A549 treated with AZD9567 at 1 μM for 4 hours (cell line): Measurements from ENCODE around the gene HEATR9. TPM values are rescaled to one million over a fixed set of nuclear protein-coding genes. Genes with fewer than 3 reads are reported as not detected.

Source experiments
- total RNA-seq: library from RNA; stranded (reverse); fragments of 200-300 nt; extraction: Qiagen RNA extraction; gene quantifications from 5 replicates; pipeline ENCODE4 v1.2.3, GENCODE V29; 2022; ENCODE audit not compliant: insufficient read depth

HEATR9 gene, protein sequence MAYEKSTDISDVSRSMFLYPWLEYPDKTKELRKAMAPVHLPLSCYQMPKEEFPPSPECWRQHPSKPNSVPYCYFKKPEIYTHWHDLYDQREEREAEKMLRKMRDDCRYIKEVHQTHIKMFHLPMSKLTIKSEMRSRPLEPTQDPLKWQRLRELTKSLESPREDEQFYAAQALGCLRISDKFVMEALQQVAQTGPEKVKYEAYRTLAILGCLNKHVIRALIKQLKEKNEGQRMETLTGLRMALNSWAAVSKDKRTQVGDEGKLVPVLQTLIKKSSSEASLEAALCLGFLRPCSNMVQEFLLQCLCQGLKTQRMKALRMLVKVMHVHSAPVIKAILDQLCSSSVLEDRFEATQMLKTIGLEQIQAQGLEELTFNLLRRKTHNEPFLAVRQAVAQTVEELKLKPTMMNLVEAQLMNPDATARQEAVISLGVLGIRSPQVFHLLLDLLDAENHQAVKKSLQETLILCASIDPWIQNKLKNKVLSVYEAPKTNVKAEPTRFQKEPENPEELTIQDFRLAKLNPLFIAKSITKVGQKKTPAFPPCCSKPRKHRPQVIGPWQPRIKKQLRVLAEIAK
- total RNA-seq, result not detected in 5 replicates

DNA sequence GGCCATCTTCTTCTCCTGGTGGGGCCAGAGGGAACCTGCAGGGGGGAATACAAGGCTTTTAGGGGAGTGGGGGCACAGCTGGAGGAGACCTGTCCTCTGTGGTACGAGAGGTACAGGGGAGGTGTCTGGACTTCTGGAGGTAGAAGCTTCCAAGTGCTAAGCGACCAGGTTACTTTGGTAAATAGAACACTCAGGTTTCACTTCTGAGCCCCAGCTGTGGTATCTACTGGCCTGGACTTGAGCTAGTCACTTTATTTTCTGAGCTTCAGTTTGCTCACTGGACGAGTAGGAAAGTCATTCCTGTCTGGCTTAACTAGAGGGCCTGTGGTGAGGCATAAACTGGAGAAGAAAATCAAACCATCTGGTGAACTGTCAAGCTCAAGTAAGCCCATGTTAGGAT, at the start of gene HEATR9:
TSS of gene HEATR9 (minus strand) at position 155 of the 400 bp plus-strand sequence. CDS start at position 6, 149 bp downstream.

DNA sequence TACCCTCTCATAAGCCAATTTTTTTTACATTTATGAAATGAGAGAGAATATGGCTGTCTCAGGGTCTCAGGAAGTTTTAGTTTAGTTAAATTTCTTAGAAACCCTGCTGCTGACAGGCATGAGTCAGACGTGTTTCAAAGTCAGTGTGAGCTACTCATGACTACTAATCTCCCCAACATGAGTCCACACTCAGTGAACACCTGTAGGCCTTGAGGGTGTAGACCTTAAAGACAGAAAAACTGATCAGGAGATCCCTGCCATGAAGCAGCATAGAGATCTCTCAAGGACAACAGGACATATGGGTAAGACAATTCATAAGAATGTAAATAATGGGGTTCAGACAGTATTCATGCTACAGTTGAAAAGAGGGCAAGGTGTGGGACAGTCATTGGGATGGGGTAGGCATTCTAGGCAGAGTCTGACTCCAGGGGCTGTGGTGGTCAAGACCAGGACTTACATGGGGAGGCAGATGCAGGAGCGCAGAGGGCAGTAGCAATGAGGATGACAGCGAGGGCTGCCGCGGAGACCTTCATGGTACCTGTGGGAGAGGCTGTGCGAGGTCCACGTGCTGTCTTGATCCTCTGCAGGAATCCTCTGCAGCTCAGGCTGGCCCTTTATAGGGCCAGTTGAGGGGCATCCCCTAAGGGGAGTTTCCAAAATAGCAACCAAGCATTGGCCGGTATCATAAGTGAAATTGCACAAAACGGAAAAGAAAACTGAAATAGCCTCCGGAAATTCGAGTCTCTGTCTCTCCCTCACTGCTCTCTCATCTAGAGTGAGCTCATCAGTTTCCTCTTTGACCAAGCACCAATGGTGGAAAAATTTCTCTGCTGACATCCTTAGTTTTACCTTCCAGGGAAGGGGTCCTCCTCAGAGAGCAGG, 11.3 kb upstream of the HEATR9 start, which contains the start of gene CCL5:
TSS of gene CCL5 (minus strand) at position 588 of the 882 bp plus-strand sequence.

DNA sequence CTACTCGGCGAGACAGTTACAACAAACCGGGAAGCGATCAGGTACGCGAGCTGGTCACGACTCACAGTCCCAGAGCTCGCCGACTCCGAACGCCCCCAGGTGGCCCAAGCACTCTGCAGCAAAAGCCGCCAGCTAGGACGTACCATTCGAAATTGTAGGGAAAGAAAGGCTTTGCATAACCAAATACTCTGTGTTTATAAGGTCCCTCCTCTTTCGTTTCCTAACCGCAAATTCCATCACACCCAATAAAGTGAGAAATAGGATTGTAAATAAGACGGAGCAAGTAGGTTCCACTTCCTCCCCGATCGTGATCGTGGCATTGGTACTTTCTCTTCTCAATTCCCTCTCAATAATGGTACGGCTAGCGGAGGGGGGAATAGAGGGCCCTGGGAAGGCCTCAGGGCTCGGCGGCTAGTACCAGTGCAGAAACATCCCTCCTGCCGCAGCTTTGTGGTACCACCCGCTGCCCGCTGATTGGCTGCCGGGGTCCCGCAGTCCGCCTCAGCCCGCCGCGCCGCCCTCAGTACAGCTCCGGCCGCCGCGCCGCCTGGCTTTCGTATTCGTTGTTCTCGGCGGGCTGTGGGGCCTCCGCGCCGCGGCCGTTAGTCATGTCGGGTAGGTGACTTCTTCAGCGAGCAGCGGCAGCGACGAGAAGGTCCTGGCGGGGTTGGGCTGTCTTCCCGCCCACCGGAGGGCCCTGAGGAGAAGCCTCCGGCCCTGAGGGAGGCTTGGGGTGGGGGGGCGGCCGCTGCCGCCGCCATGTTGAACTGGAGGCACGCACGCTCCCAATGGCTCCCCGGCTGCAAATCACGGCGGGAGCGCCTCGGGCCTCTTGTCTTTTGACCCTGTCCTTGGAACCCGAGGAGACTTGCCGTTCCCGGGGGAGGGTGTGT, 59.5 kb downstream of the HEATR9 start, which contains the start of gene TAF15:
TSS of gene TAF15 (plus strand) at position 523 of the 893 bp plus-strand sequence. CDS start at position 609, 86 bp downstream.

Other genes starting within 250 kb of the HEATR9 start
- 0.08 to 0.15 TPM (median 0.11 TPM) in 4 of 5 replicates, not detected in the other for gene RASL10B, start 137.3 kb downstream of the HEATR9 start, total RNA-seq
- gene GAS2L2, start 115.7 kb downstream of the HEATR9 start, total RNA-seq, result 0.05 to 0.07 TPM (median 0.06 TPM) in 4 of 5 replicates, not detected in the other
- 0.28 to 0.37 TPM (median 0.32 TPM) in 4 of 5 replicates, not detected in the other for gene C17orf50, start 108.0 kb downstream of the HEATR9 start, total RNA-seq
- gene MMP28, start 73.2 kb downstream of the HEATR9 start, total RNA-seq, result 3.4 to 8.2 TPM (median 6.4 TPM) in 5 replicates
- 210 to 224 TPM (median 222 TPM) in 5 replicates for gene TAF15, start 59.4 kb downstream of the HEATR9 start, total RNA-seq
- gene CCL5, start 11.5 kb upstream of the HEATR9 start, total RNA-seq, result 0.88 to 5.0 TPM (median 1.3 TPM) in 5 replicates
- 1.9 to 4.7 TPM (median 2.9 TPM) in 5 replicates for gene RDM1, start 61.9 kb upstream of the HEATR9 start, total RNA-seq
- not detected in 5 replicates for gene LYZL6, start 74.8 kb upstream of the HEATR9 start, total RNA-seq
- gene CCL16, start 112.6 kb upstream of the HEATR9 start, total RNA-seq, result not detected in 5 replicates
- not detected in 5 replicates for gene CCL14, start 117.8 kb upstream of the HEATR9 start, total RNA-seq
- 0.07 to 0.10 TPM in 2 of 5 replicates, not detected in the others for gene CCL15, start 132.7 kb upstream of the HEATR9 start, total RNA-seq
- gene CCL23, start 149.1 kb upstream of the HEATR9 start, total RNA-seq, result not detected in 5 replicates
- not detected in 5 replicates for gene CCL18, start 195.4 kb upstream of the HEATR9 start, total RNA-seq
- gene CCL3, start 221.3 kb upstream of the HEATR9 start, total RNA-seq, result not detected in 5 replicates
- not detected in 5 replicates for gene CCL4, start 234.9 kb upstream of the HEATR9 start, total RNA-seq